SH-SY5Y (cell line): Measurements from ENCODE around the gene ACP5.

Experiments
- GATA2 ChIP-seq: IDR thresholded peaks from 2 replicates; pipeline ENCODE4 v1.6.1; 2011; ENCODE audit warnings: mild to moderate bottlenecking, low read depth, low read length
- GATA3 ChIP-seq: IDR thresholded peaks from 2 replicates; pipeline ENCODE4 v1.6.1; 2011; ENCODE audit warnings: low read depth, mild to moderate bottlenecking, low read length, moderate library complexity

Gene ACP5

GRCh38 chr19:11587302-11587974 lies 10.0 kb upstream of the ACP5 start:
- TF ChIP-seq GATA3 (no peak), GATA2 (no peak)

DNA sequence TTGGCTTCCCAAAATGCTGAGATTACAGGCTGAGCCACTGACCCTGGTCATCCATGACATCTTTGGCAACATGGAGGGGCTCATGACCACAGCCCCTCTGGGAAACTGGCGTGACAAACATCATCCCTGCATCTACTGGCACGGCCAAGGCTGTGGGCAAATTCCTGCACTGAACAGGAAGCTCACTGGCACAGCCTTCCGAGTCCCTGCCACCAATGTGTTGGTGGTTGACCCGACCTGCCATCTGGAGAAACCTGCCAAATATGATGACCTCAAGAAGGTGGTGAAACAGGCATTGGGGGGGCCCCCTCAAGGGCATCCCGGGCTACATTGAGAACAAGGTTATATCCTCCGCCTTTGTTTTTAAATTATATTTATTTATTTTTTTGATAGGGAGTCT lies 8.9 kb upstream of the ACP5 start:
- TF ChIP-seq GATA3: no peak

DNA sequence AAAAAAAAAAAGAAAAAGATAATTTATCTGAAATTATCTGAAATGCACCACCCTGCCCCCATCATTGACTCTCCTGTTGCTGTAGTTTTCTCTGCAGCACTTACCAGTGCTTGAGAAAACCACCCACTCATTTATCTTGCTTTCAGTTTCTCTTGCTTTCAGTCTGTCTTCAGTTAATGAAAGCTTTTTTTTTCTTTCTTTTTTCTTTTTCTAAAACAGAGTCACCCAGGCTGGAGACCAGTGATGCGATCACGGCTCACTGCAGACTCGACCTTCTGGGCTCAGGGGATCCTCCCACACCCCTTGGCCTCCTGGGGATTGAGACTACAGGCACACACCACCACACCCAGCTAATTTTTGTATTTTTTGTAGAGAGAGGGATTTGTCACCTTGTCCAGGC lies 4.3 kb upstream of the ACP5 start:
- no peak for TF ChIP-seq GATA3
- TF ChIP-seq GATA2: no peak

- TF ChIP-seq GATA2 (no peak), GATA3 (no peak)
These were observed 2.7 kb upstream of the ACP5 start for GRCh38 chr19:11580116-11580515.

DNA sequence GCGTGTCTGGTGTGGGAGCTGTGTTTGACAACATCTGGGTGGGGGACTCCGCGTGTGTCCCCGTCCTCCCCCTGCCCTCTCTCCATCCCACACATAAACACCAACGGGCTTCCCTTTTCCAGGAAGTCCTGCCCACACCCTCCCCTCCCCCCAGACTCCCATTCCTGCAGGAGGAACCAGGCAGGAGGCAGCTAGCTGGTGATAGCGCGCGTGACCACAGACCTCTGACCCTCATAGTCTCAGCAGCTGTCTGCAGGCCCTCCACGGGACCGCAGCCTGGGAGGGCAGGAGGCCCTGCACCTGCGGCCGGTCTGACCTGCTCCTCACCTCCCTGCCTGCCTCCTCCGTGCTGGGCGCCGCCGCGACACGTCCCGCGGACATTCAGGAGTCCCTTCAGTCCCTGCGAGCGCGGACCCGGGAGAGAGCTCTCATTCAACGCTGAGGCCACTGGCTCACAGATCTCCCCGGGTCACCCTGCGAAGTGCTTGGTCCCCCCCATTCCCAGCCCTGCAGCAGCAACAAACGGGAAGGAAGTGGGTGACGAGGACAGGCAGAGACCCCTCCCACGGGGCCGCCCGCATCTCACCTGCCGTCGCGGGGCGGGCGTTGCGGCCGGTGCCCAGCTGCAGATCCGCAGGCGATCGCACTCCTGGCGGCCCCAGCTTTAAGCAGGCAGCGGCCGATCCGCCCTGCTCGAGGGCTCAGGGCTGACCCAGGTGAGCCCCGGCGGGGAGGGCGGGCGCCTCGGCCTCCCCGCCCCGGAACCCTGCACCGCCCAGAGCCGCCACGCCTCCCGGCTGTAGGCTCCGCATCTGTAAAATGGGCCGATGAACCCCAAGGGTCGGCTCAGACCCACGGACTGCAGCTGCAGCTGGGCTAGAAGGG lies 1.1 kb upstream of the ACP5 start:
- TF ChIP-seq GATA2 (no peak), GATA3 (no peak)

GRCh38 chr19:11576227-11576626 lies 1.2 kb downstream of the ACP5 start:
- TF ChIP-seq GATA2: no peak
- TF ChIP-seq GATA3: no peak

DNA sequence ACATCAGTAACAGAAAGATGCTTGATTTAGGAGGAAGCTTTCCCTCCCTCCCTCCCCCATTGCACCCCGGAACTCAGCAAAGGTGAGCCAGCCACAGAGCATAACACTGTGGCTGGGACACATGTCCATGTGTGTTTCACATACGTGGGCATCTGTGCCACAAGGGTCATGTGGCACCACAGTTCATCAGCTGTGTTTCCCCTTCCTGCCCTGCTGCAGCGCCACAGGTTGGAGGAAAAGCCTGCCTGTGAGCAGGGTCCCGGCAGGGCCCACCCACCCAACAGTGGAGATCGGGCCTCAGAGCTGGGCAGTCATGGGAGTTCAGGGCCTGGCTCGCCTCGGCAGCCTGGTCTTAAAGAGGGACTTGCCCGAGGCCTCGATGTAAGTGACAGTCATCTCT lies 2.8 kb downstream of the ACP5 start:
- TF ChIP-seq GATA3 (no peak), GATA2 (no peak)

- TF ChIP-seq GATA3: no peak
- TF ChIP-seq GATA2: no peak
These were observed 7.4 kb downstream of the ACP5 start for GRCh38 chr19:11570039-11570462.

DNA sequence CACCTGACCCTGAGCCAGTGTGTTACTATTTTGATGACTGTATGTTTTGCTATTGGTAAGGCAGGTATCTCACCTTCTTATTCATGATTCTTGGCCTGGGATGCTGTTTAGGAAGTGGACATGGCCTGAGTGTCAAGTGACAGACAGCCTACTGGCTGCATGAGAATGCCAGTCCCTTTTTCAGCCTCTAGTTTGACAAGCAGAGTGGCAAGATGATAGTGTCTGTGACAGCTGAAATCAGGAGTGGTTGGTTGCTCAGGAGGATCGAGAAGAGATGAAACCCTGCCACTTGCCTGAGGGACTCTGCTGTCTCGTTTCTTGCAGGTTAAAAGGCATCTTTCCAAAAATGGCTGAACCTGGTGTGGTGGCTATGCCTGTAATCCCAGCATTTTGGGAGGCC lies 11.3 kb downstream of the ACP5 start:
- no peak for TF ChIP-seq GATA3
- no peak for TF ChIP-seq GATA2

DNA sequence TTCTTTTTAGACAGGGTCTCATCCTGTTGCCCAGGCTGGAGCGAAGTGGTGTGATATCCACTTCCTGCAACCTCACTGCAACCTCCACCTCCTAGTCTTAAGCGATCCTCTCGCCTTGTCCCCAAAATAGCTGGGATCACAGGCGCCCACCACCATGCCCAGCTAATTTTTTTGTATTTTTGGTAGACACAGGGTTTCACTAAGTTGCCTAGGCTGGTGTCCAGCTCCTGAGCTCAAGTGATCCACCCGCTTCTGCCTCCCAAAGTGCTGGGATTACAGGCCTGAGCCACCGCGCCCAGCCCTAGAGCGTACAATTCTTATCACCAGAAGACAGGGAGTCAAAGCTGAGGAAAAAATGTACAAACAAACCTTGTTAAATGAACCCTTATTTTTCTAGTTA lies 13.9 kb downstream of the ACP5 start:
- TF ChIP-seq GATA2 (no peak), GATA3 (no peak)

DNA sequence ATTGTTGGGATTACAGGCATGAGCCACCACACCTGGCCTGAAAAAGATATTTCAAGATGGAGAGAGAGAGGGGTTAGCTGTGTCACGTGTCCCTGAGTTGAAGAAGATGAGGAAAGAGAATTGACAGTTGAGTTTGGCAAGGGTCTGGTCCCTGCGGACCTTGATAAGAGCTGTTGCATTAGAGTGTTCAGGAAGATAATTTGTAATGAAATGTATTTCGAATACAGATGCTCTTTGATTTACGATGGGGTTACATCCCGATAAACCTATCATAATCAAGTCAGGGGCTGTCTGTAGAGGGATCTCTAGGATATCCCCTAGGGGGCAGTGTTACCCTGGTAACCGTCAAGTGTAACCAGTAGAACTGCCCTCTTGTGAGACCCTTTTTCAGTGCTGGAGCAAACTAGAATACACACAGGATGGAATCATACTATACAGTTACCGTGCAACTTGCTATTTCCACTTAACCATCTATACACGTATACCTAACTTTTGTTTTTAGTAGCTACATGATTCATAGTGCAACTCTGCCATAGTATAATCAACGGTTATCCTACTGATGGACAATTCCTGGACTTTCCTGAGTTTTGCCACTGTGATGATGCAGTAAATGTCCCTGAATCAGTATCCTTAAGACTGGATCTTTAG lies 16.9 kb downstream of the ACP5 start:
- TF ChIP-seq GATA2 (no peak), GATA3 (no peak)

GRCh38 chr19:11558881-11559828 lies 18.3 kb downstream of the ACP5 start, which contains the start of gene ELOF1:
TSS of gene ELOF1 (minus strand) at chr19:11559230. CDS start at chr19:11554347, 4,883 bp downstream.
- TF ChIP-seq GATA3 (no peak), GATA2 (peak; percentile 22; the same call in 1 of the 2 replicates)

DNA sequence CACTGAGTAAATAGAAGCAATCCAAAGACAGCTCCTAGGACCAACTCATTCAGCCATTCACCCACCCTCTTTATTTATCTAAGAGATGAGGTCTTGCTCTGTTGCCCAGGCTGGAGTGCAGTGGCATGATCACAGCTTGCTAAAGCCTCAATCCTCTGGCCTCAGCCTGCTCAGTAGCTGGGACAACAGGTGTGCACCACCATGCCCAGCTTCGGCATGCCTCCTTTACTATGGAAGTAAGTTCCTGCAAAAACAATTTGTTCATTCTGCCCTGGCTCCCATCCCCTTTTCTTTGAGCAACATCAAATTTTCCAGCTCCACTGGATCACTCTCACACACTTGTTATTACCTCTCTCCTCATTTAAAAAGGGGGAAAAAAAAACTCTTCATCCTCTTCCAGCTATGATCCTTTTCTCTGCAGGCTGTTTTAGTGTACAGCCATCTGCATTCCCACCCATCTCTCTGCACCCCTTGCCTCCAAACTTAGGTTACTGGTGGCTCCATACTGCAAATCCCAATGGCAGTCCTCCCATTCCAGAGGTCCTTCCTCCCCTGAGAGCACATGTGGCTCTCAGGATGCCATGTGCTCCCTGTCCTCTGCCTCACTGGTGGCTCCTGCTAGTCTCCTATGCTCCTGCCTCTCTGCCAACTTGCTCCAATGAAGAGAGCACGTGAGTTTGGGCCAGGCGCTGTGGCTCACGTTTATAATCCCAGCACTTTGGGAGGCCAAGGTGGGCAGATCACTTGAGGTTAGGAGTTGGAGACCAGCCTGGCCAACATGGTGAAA lies 20.6 kb downstream of the ACP5 start:
- no peak for TF ChIP-seq GATA2
- no peak for TF ChIP-seq GATA3
